Brain microvascular endothelial cell (primary cell): ENCODE results near the gene RBM17.

ENCODE experiments used
- DNase-seq: peaks from one replicate; pipeline ENCODE4 v3.0.0-alpha.2; 2020
- H3K27ac ChIP-seq: fragments of 250-450 bp; sonication (Bioruptor Pico); 2 replicates; pipeline ENCODE4 v1.5.1; 2020; ENCODE audit warnings: mild to moderate bottlenecking, moderate library complexity
- H3K27me3 ChIP-seq: fragments of 250-450 bp; sonication (Bioruptor Pico); replicated peaks from 2 replicates; pipeline ENCODE4 v1.5.1; 2020; ENCODE audit warnings: mild to moderate bottlenecking
- H3K36me3 ChIP-seq: fragments of 250-450 bp; sonication (Bioruptor Pico); replicated peaks from 2 replicates; pipeline ENCODE4 v1.5.1; 2020; ENCODE audit warnings: mild to moderate bottlenecking
- H3K4me3 ChIP-seq: 2 replicates; pipeline ENCODE4 v1.5.1; 2011; ENCODE audit warnings: low read depth, mild to moderate bottlenecking, control low read depth, low read length, moderate library complexity
- in situ Hi-C: cut with HindIII; loops from 2 replicates; pipeline ENCODE4 v1.10.0; 2017; ENCODE audit warnings: low sequenced_read_pairs, low pct_ligation_motif_present
- TF ChIP-seq, protein P1 (sequence below): IDR thresholded peaks from 2 replicates; pipeline ENCODE4 v1.5.1; 2011; ENCODE audit warnings: low read depth, mild to moderate bottlenecking, moderate library complexity, low read length, control low read depth, inconsistent platforms; ENCODE audit errors: missing control alignments

Gene RBM17

DNA sequence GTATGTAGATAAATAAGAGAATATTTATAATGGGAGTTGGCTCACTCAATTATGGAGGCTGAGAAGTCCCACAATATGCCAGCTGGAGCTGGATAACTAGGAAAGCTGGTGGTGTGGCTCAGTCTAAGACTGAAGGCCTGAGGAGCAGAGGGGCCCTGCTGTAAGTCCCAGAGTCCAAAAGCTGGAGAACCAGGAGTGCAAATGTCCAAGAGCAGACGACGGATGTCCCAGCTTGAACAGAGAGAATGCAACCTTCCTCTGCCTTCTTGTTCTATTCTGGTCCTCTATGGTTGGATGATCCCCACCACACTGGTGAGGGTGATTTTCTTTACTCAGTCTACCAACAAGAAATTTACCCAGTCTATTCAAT lies 39.8 kb upstream of the RBM17 start:
- Histone ChIP-seq H3K27me3 (no peaks in the 10 kb centered on the region), H3K27ac (no peak overlapping the region), H3K36me3 (no peaks in the 10 kb centered on the region), H3K4me3 (no peak overlapping the region)
- DNase-seq = no peak
- in situ Hi-C loops = no loop called here
- TF ChIP-seq, protein P1, sequence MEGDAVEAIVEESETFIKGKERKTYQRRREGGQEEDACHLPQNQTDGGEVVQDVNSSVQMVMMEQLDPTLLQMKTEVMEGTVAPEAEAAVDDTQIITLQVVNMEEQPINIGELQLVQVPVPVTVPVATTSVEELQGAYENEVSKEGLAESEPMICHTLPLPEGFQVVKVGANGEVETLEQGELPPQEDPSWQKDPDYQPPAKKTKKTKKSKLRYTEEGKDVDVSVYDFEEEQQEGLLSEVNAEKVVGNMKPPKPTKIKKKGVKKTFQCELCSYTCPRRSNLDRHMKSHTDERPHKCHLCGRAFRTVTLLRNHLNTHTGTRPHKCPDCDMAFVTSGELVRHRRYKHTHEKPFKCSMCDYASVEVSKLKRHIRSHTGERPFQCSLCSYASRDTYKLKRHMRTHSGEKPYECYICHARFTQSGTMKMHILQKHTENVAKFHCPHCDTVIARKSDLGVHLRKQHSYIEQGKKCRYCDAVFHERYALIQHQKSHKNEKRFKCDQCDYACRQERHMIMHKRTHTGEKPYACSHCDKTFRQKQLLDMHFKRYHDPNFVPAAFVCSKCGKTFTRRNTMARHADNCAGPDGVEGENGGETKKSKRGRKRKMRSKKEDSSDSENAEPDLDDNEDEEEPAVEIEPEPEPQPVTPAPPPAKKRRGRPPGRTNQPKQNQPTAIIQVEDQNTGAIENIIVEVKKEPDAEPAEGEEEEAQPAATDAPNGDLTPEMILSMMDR = no peak

DNA sequence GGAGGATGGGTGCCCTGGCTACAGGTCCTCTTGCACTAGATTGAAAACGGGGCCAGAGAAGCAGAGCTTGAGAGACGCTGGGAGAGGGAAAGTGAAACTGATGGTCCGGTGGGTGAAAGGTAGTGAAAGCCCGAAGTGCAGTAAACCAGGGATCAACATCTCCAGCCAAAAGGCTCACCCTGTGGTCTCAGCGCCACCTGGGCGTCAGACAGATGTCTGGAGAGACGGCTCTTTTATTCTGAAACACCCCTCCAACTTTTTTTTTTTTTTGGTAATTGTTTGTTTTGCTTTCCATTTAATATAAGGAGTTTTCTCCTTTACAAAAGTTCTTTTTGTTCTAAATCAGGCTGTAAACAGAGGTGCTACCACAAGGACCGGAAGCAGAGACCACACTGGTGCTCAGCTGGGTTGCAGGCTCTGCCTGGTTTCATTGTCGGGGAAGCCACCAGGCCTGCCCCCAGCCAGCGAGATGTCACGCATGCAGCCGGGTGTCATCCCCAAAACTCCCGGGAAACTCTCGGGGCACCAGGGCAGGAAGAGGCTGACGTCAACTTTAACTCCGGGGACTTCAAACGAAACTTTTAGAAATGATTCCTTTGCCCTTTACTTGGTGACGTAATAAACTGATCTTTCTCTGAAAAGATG lies 37.9 kb upstream of the RBM17 start:
- Histone ChIP-seq H3K27me3 (no peaks in the 10 kb centered on the region), H3K27ac (no peak overlapping the region), H3K4me3 (peak overlapping the region; percentile 35), H3K36me3 (no peaks in the 10 kb centered on the region)
- DNase-seq = peak; percentile 12
- in situ Hi-C loops = no loop called here
- TF ChIP-seq, protein P1 = peak; percentile 25

DNA sequence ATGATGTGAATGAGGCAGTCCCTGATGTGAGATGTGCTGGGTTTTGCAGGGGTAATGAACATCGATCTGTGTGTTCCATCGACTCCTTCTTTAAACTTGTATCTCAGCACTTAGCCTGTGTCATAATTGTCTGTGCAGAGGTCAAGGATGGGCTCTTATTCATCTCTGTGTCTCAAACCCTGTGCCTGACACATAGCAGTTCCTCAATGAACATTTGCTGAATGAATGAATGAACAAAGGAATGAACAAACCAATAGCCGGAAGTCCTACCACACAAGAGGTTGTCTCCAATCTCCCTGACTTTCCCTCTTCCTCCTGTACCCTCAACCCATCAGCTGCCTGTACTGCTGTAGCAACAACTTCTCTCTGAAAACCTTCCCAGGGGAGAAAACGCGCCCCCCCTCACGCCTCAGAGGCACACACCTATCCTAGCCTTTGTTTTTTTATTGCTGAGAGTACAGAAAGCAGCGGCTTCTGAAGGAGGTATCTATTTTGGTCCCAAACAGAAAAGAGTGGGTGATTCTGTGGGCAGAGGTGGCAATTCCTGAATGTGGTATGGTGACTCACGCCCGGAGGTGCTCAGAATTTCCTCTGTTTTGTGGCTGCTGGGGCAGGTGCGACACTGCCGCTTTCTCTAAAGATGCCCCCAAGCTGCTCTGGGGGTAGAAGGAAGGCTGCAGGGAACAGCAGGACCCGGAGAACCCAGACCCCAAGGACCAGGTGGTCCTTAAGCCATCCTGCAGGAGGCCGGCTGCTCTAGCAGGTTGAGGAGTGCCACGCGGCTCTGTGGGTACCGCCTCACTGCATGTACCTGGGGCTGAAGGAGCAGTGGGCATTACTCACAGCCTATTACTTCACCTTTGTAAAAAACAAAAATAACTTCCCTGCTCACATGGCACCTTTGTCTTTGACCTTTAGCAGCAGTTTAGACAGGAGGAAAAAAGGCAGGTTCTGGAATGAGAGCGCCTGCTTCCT lies 36.3 kb upstream of the RBM17 start:
- no peak overlapping the region for H3K4me3 ChIP-seq
- no peak for DNase-seq
- no peaks in the 10 kb centered on the region for H3K27me3 ChIP-seq
- TF ChIP-seq, protein P1 = no peak
- no peaks in the 10 kb centered on the region for H3K36me3 ChIP-seq
- no peak overlapping the region for H3K27ac ChIP-seq
- in situ Hi-C loops = no loop called here

DNA sequence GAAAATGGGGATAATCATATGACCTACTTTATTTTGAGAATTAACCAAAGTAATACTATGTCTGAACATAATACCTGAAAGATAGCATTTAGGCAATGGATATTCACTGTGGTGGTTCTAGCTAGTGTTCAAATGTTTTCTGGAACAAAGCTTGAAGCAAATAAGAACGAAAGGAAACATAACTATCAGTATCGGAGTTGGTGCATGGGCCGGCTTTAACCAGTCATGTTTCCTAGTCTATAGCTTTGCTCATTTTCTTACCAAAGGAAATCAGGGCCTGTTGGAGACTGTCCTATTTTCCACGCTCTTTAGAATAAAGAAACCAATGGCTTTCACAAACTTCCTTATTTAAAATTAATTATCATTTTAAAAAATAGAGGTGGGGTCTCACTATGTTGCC lies 35.5 kb upstream of the RBM17 start:
- Histone ChIP-seq H3K27me3 (peaks cover 2% of the 10 kb centered on the region), H3K27ac (no peak overlapping the region), H3K36me3 (no peaks in the 10 kb centered on the region), H3K4me3 (no peak overlapping the region)
- TF ChIP-seq, protein P1 = no peak
- in situ Hi-C loops = no loop called here
- DNase-seq = no peak

DNA sequence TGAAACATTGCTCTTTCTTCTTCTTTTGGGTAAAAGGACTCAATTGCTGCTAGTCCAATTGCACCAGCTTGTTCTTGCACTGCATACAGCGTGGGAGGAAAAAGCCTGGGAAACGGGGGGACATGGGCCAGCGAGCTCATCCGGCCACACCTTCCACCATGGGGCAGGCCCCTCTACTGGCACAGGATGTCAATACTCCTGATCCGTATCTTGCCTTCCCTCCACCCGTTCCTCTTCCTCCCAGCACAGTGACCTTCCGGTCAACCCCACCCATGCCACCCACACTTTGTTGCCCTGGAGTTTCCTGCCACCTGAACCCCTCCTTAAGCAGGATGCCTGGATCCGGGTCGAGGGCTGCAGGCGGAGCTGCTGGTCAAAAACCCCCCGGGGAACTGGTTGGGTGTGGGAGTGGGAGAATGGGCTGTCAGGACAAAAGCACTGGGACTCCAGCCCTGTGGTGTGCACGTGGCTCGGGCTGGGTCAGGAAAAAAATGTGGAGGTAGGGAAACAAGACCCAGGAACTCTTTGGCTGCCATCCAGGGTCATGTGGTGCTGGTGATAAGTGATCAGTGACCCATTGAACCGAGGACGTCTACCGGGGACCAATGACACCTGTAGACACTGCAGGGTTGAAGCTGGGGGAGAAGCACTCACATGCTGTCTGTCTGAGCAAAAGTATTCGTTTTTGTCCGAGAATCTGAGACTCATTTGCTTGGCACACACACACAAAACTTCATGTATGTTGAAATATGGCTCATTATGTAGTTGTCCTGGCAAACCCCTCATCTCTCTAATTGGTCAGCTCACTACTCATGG lies 34.8 kb upstream of the RBM17 start:
- in situ Hi-C loops = no loop called here
- H3K27me3 ChIP-seq = peaks cover 2% of the 10 kb centered on the region
- TF ChIP-seq, protein P1 = no peak
- no peak for DNase-seq
- no peaks in the 10 kb centered on the region for H3K36me3 ChIP-seq
- no peak overlapping the region for H3K4me3 ChIP-seq
- no peak overlapping the region for H3K27ac ChIP-seq
